Nephron progenitor cell (in vitro differentiated cells): Measurements from ENCODE around the gene MAN1C1.

Experiments
- DNase-seq: peaks from one replicate; pipeline ENCODE4 v3.0.0; 2021
- H3K27ac Mint-ChIP-seq: 2 replicates; pipeline ENCODE4 v1.8.0; 2021; ENCODE audit warnings: mild to moderate bottlenecking, moderate library complexity, mixed read lengths
- H3K27me3 Mint-ChIP-seq: 2 replicates; pipeline ENCODE4 v1.8.0; 2021; ENCODE audit warnings: mild to moderate bottlenecking, low read depth, mixed read lengths; ENCODE audit not compliant: poor library complexity
- H3K36me3 Mint-ChIP-seq: 2 replicates; pipeline ENCODE4 v1.8.0; 2021; ENCODE audit warnings: low read depth, mixed read lengths
- H3K4me1 Mint-ChIP-seq: 2 replicates; pipeline ENCODE4 v1.8.0; 2021; ENCODE audit warnings: mixed read lengths
- H3K4me3 Mint-ChIP-seq: 2 replicates; pipeline ENCODE4 v1.8.0; 2021; ENCODE audit warnings: mild to moderate bottlenecking, moderate library complexity, mixed read lengths
- H3K9me3 Mint-ChIP-seq: 2 replicates; pipeline ENCODE4 v1.8.0; 2021; ENCODE audit warnings: mild to moderate bottlenecking, moderate library complexity, mixed read lengths
- CTCF ChIP-seq: fragments of 200-600 bp; sonication (generic); IDR thresholded peaks from 2 replicates; pipeline ENCODE4 v1.5.0; 2021; ENCODE audit warnings: antibody characterized with exemption

Gene MAN1C1

GRCh38 chr1:25757846-25758185 is 141.2 kb downstream of the MAN1C1 start:
- H3K36me3 Mint-ChIP-seq = no peaks in the 10 kb centered on the region
- TF ChIP-seq CTCF = no peak
- H3K4me1 Mint-ChIP-seq = peaks cover 44% of the 10 kb centered on the region
- H3K4me3 Mint-ChIP-seq = no peak overlapping the region
- DNase-seq = no peak
- H3K9me3 Mint-ChIP-seq = no peaks in the 10 kb centered on the region
- no peak overlapping the region for H3K27ac Mint-ChIP-seq
- peaks cover 39% of the 10 kb centered on the region for H3K27me3 Mint-ChIP-seq

- TF ChIP-seq CTCF = no peak
- peaks cover 44% of the 10 kb centered on the region for H3K4me1 Mint-ChIP-seq
- no peak overlapping the region for H3K4me3 Mint-ChIP-seq
- peaks cover 41% of the 10 kb centered on the region for H3K27me3 Mint-ChIP-seq
- no peaks in the 10 kb centered on the region for H3K9me3 Mint-ChIP-seq
- H3K27ac Mint-ChIP-seq = no peak overlapping the region
- no peaks in the 10 kb centered on the region for H3K36me3 Mint-ChIP-seq
- DNase-seq = no peak
Observed at GRCh38 chr1:25758466-25759070, 142.0 kb downstream of the MAN1C1 start.

- no peak overlapping the region for H3K27ac Mint-ChIP-seq
- no peak for TF ChIP-seq CTCF
- peaks cover 38% of the 10 kb centered on the region for H3K27me3 Mint-ChIP-seq
- H3K36me3 Mint-ChIP-seq = no peaks in the 10 kb centered on the region
- no peak for DNase-seq
- H3K4me1 Mint-ChIP-seq = peaks cover 35% of the 10 kb centered on the region
- H3K4me3 Mint-ChIP-seq = no peak overlapping the region
- H3K9me3 Mint-ChIP-seq = no peaks in the 10 kb centered on the region
Observed at GRCh38 chr1:25760122-25760719, 143.6 kb downstream of the MAN1C1 start.

GRCh38 chr1:25760871-25761270 is 144.3 kb downstream of the MAN1C1 start:
- no peak for TF ChIP-seq CTCF
- peaks cover 41% of the 10 kb centered on the region for H3K27me3 Mint-ChIP-seq
- DNase-seq = no peak
- no peak overlapping the region for H3K27ac Mint-ChIP-seq
- no peaks in the 10 kb centered on the region for H3K9me3 Mint-ChIP-seq
- H3K4me1 Mint-ChIP-seq = peaks cover 40% of the 10 kb centered on the region
- H3K4me3 Mint-ChIP-seq = no peak overlapping the region
- H3K36me3 Mint-ChIP-seq = no peaks in the 10 kb centered on the region

- Mint-ChIP-seq H3K9me3 (no peaks in the 10 kb centered on the region), H3K36me3 (no peaks in the 10 kb centered on the region), H3K27me3 (peaks cover 27% of the 10 kb centered on the region), H3K4me3 (no peak overlapping the region), H3K4me1 (peaks cover 32% of the 10 kb centered on the region), H3K27ac (no peak overlapping the region)
- TF ChIP-seq CTCF = no peak
- no peak for DNase-seq
Observed at GRCh38 chr1:25763493-25763892, 146.9 kb downstream of the MAN1C1 start.
